GM12878 (cell line): ENCODE results near the gene RERG. TPM values are rescaled to one million over a fixed set of nuclear protein-coding genes. Genes with fewer than 3 reads are reported as not detected.

Experiments
- ATAC-seq: fragments of 200-7000 bp; cut with Tn5 transposase; 3 replicates; pipeline ENCODE4 v1.9.1; 2020; ENCODE audit warnings: mild to moderate bottlenecking, moderate library complexity
- BruUV-seq: library from RNA; stranded (reverse); fragments of 400-500 nt; replicated peaks from 2 replicates; lab custom pipeline; 2021; lab: Mats Ljungman, UMichigan
- CTCF ChIA-PET: fragments of 300-600 bp; sonication (Branson Sonifier 250); formaldehyde crosslinking; extraction: SDS; loops from one replicate; lab custom pipeline; 2021; ENCODE audit warnings: inconsistent platforms; lab: Yijun Ruan, JAX
- POLR2A ChIA-PET: fragments of 350-600 bp; formaldehyde crosslinking; extraction: SDS; loops from one replicate; lab custom pipeline; 2021; ENCODE audit warnings: inconsistent platforms; lab: Charles Lee
- RAD21 ChIA-PET: fragments of 300-600 bp; sonication (Branson Sonifier 250); formaldehyde crosslinking; loops from one replicate; lab custom pipeline; 2023; ENCODE audit warnings: antibody characterized with exemption; ENCODE audit not compliant: unreplicated experiment; lab: Charles Lee
- SMC1A ChIA-PET: fragments of 300-600 bp; sonication (Branson Sonifier 250); formaldehyde crosslinking; loops from one replicate; lab custom pipeline; 2023; ENCODE audit not compliant: unreplicated experiment, uncharacterized antibody; lab: Charles Lee
- DNase-seq: peaks from one replicate; pipeline ENCODE4 v3.0.0-alpha.2; 2011; ENCODE audit warnings: low read depth, low spot score
- FAIRE-seq: peaks from 3 replicates; lab custom pipeline; 2011; peaks lifted over from hg19 to GRCh38; lab: Jason Lieb, UNC
- H2AFZ ChIP-seq: 2 replicates; pipeline ENCODE4 v1.6.0; 2011; ENCODE audit warnings: low read depth, low read length, control low read depth; ENCODE audit not compliant: control insufficient read depth
- H3K27ac ChIP-seq: 2 replicates; pipeline ENCODE4 v1.5.1; 2011; ENCODE audit warnings: control low read depth; ENCODE audit not compliant: control insufficient read depth, insufficient read depth
- H3K27me3 ChIP-seq, 2 experiments: replicated peaks in 1 of 2; 2 replicates each; pipeline versions ENCODE4 v1.6.0 to v1.6.1; 2011; ENCODE audit warnings: low read length in 1 of 2; ENCODE audit not compliant: control insufficient read depth in 2 of 2, insufficient read depth in 2 of 2
- H3K36me3 ChIP-seq, 2 experiments: 2 replicates each; pipeline ENCODE4 v1.5.1; 2011; ENCODE audit warnings: low read length in 1 of 2; ENCODE audit not compliant: control insufficient read depth in 2 of 2, insufficient read depth in 2 of 2
- H3K4me1 ChIP-seq: 2 replicates; pipeline ENCODE4 v1.6.1; 2011; ENCODE audit warnings: mild to moderate bottlenecking, low read length, moderate library complexity, mixed read lengths; ENCODE audit not compliant: control insufficient read depth, insufficient read depth
- H3K4me2 ChIP-seq: 2 replicates; pipeline ENCODE4 v1.6.0; 2011; ENCODE audit warnings: control low read depth; ENCODE audit not compliant: control insufficient read depth, insufficient read depth
- H3K4me3 ChIP-seq: fragments of 200-600 bp; sonication (generic); 2 replicates; pipeline ENCODE4 v1.5.1; 2016
- H3K79me2 ChIP-seq: 2 replicates; pipeline ENCODE4 v1.6.0; 2011; ENCODE audit warnings: low read length; ENCODE audit not compliant: control insufficient read depth, insufficient read depth
- H3K9ac ChIP-seq: 2 replicates; pipeline ENCODE4 v1.8.0; 2011; ENCODE audit warnings: low read length, control low read depth, mixed read lengths; ENCODE audit not compliant: control insufficient read depth, insufficient read depth
- H3K9me3 ChIP-seq: replicated peaks from 3 replicates; pipeline ENCODE4 v1.5.1; 2011; ENCODE audit warnings: mild to moderate bottlenecking, low read length; ENCODE audit not compliant: control insufficient read depth, insufficient read depth
- H4K20me1 ChIP-seq: 2 replicates; pipeline ENCODE4 v1.6.0; 2011; ENCODE audit not compliant: control insufficient read depth, insufficient read depth
- BHLHE40 ChIP-seq, 2 experiments: fragments of 450-650 bp in 1 of 2; IDR thresholded peaks; 2 replicates each; pipeline ENCODE4 v1.6.1; 2011 to 2017; ENCODE audit warnings: low read depth in 2 of 2, borderline replicate concordance in 1 of 2, improper control_type of control experiment in 1 of 2, low read length in 1 of 2, mild to moderate bottlenecking in 1 of 2
- CEBPB ChIP-seq, 2 experiments: fragments of 150-350 bp in 1 of 2; IDR thresholded peaks; 2 replicates each; pipeline ENCODE4 v1.6.1; 2012 to 2014; ENCODE audit warnings: low read depth in 2 of 2, low read length in 2 of 2, borderline replicate concordance in 1 of 2, inconsistent platforms in 1 of 2
- DPF2 ChIP-seq: fragments of 450-650 bp; IDR thresholded peaks from 2 replicates; pipeline ENCODE4 v1.6.1; 2017; ENCODE audit warnings: mild to moderate bottlenecking
- MTA3 ChIP-seq: IDR thresholded peaks from 2 replicates; pipeline ENCODE4 v1.6.1; 2012; ENCODE audit warnings: low read length, inconsistent platforms, borderline replicate concordance
- NR2C1 ChIP-seq: fragments of 450-650 bp; IDR thresholded peaks from 2 replicates; pipeline ENCODE4 v1.6.1; 2017; ENCODE audit warnings: antibody characterized with exemption, mild to moderate bottlenecking, moderate library complexity
- POLR2AphosphoS2 ChIP-seq: IDR thresholded peaks from 2 replicates; pipeline ENCODE4 v1.6.1; 2011; ENCODE audit warnings: low read depth, mild to moderate bottlenecking, low read length, improper control_type of control experiment, moderate library complexity
- RB1 ChIP-seq: fragments of 450-650 bp; formaldehyde crosslinking; IDR thresholded peaks from 2 replicates; pipeline ENCODE4 v1.6.1; 2017; ENCODE audit warnings: mild to moderate bottlenecking, borderline replicate concordance
- SMARCA5 ChIP-seq: fragments of 450-650 bp; IDR thresholded peaks from 2 replicates; pipeline ENCODE4 v1.6.1; 2017; ENCODE audit warnings: mild to moderate bottlenecking
- SP1 ChIP-seq: IDR thresholded peaks from one replicate; pipeline ENCODE4 v1.6.1; 2011; ENCODE audit warnings: low read depth, low read length
- SRF ChIP-seq, 2 experiments: IDR thresholded peaks; 2 replicates each; pipeline ENCODE4 v1.6.1; 2011; ENCODE audit warnings: low read depth in 2 of 2, low read length in 2 of 2, mild to moderate bottlenecking in 1 of 2, moderate library complexity in 1 of 2
- ZNF24 ChIP-seq: fragments of 450-650 bp; IDR thresholded peaks from 2 replicates; pipeline ENCODE4 v1.6.1; 2017; ENCODE audit warnings: antibody characterized with exemption, mild to moderate bottlenecking
- WGBS: methylation state at CpG from one replicate; pipeline ENCODE4 v1.1.6; 2016; ENCODE audit warnings: low lambda C conversion rate; ENCODE audit not compliant: insufficient replicate concordance, insufficient coverage; ENCODE audit errors: missing lambda C conversion rate; 5-methylcytosine and 5-hydroxymethylcytosine counted together
- in situ Hi-C: fragments of 300-500 bp; cut with MboI; formaldehyde crosslinking; loops from 9 replicates; pipeline ENCODE4 v1.14.3; 2018; ENCODE audit warnings: mixed read lengths
- intact Hi-C: fragments of 100-400 bp; cut with micrococcal nuclease; formaldehyde crosslinking; loops from one replicate; pipeline ENCODE4 v1.14.2; 2022; ENCODE audit not compliant: unreplicated experiment
- polyA plus RNA-seq, 11 experiments: library from polyadenylated mRNA; depleted of rRNA in 4 of 11; unstranded in 6 of 11; stranded (reverse) in 5 of 11; fragments of >200 nt; fragmentation: Nextera tagmentation in 4 of 11; fragmentation: Illumina TruSeq in 1 of 11; extraction: Ambion mirVana in 4 of 11; extraction: Trizol in 1 of 11; gene quantifications; 1 replicate in 1 of 11; 2 replicates in 10 of 11; pipeline versions ENCODE4 v1.2.1 to v1.2.3, GENCODE V29; 2011 to 2016; ENCODE audit warnings: inconsistent platforms in 2 of 11, missing spikeins in 2 of 11, low read depth in 1 of 11
- total RNA-seq, 4 experiments: library from RNA; depleted of rRNA in 3 of 4; stranded (reverse); fragments of >200 nt in 3 of 4; fragmentation: Illumina TruSeq in 1 of 4; extraction: Trizol in 1 of 4; gene quantifications; 2 replicates each; pipeline versions ENCODE4 v1.2.1 to v1.2.3, GENCODE V29; 2013 to 2021
- TF ChIP-seq, protein P1 (sequence below): fragments of 450-650 bp; IDR thresholded peaks from 2 replicates; pipeline ENCODE4 v1.6.1; 2017; ENCODE audit warnings: mild to moderate bottlenecking, moderate library complexity

The RERG gene
- total and polyA plus RNA-seq, 10 of the 15 experiments (the other 5 are each of a cell fraction or from before 2014, with no cell fraction given), result 0.03 to 5.3 (median 0.05) TPM; not detected in 5

DNA sequence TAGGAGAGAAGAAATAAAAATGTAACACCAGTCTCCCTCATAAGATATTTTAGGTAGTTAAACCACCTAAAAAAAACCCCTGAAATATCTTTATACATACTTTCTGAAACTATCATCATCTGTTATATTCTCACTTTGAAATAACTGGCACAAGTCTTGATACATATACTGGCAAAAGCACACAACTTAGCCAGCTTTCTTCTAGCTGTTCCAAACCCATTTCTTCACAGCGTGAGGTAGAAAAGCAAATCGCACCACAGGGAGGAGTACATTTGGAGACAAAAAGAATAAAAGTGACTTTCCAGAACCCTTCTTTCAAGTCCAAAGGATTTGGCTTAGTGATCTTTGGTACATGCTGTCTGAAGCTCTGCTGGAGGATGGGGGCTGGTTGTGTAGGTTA lies 78.5 kb downstream of the RERG start:
- in situ Hi-C loops (no loop called here), intact Hi-C loops (no loop called here)
- no peak for ATAC-seq
- H3K4me3 ChIP-seq, result no peak overlapping the region
- ChIA-PET CTCF (no interaction called here), RAD21 (interaction anchor here (1.1 kb wide), 1 partner anchor 78 kb away, joined by 4 read pairs; the partner anchor contains the start of gene RERG), POLR2A (no interaction called here), SMC1A (no interaction called here)
- H4K20me1 ChIP-seq, result no peaks in the 10 kb centered on the region
- no peak overlapping the region for H3K9ac ChIP-seq
- no peaks in the 10 kb centered on the region for H3K4me1 ChIP-seq
- no peaks in the 10 kb centered on the region; a peak in 1 of 4 replicates for H3K27me3 ChIP-seq
- H2AFZ ChIP-seq, result no peak overlapping the region
- no peak overlapping the region for H3K27ac ChIP-seq
- no peaks in the 10 kb centered on the region for H3K79me2 ChIP-seq
- TF ChIP-seq SRF (IDR thresholded peaks at IDR 0.05; ENCODE audit: low read depth in 2 of 2, low read length in 2 of 2), result no peak
- TF ChIP-seq POLR2AphosphoS2, result no peak
- TF ChIP-seq NR2C1, result no peak
- TF ChIP-seq RB1, result no peak
- TF ChIP-seq MTA3, result no peak
- no peak for TF ChIP-seq DPF2
- TF ChIP-seq CEBPB (IDR thresholded peaks at IDR 0.05; ENCODE audit: borderline replicate concordance in 1 of 2, low read depth in 2 of 2, low read length in 2 of 2), result no peak
- TF ChIP-seq BHLHE40 (IDR thresholded peaks at IDR 0.05; ENCODE audit: borderline replicate concordance in 1 of 2, low read depth in 2 of 2, low read length in 1 of 2), result no peak
- no peak for TF ChIP-seq SP1
- no peak for TF ChIP-seq SMARCA5
- TF ChIP-seq ZNF24, result no peak
- TF ChIP-seq, protein P1, sequence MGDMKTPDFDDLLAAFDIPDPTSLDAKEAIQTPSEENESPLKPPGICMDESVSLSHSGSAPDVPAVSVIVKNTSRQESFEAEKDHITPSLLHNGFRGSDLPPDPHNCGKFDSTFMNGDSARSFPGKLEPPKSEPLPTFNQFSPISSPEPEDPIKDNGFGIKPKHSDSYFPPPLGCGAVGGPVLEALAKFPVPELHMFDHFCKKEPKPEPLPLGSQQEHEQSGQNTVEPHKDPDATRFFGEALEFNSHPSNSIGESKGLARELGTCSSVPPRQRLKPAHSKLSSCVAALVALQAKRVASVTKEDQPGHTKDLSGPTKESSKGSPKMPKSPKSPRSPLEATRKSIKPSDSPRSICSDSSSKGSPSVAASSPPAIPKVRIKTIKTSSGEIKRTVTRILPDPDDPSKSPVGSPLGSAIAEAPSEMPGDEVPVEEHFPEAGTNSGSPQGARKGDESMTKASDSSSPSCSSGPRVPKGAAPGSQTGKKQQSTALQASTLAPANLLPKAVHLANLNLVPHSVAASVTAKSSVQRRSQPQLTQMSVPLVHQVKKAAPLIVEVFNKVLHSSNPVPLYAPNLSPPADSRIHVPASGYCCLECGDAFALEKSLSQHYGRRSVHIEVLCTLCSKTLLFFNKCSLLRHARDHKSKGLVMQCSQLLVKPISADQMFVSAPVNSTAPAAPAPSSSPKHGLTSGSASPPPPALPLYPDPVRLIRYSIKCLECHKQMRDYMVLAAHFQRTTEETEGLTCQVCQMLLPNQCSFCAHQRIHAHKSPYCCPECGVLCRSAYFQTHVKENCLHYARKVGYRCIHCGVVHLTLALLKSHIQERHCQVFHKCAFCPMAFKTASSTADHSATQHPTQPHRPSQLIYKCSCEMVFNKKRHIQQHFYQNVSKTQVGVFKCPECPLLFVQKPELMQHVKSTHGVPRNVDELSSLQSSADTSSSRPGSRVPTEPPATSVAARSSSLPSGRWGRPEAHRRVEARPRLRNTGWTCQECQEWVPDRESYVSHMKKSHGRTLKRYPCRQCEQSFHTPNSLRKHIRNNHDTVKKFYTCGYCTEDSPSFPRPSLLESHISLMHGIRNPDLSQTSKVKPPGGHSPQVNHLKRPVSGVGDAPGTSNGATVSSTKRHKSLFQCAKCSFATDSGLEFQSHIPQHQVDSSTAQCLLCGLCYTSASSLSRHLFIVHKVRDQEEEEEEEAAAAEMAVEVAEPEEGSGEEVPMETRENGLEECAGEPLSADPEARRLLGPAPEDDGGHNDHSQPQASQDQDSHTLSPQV, result no peak
- no TSS peak for BruUV-seq
- no peak for DNase-seq
- H3K9me3 ChIP-seq, result no peaks in the 10 kb centered on the region
- no peak for FAIRE-seq
- no peak overlapping the region for H3K4me2 ChIP-seq
- H3K36me3 ChIP-seq, result no peaks in the 10 kb centered on the region
- WGBS, result 93% methylated on average over 2 of the region's 2 CpGs
